GM19452 (cell line): ENCODE data around the gene GFER.
A peak's percentile ranks its signal among the peaks of the same experiment; 100 is the strongest.
"Not testable (repeated sequence)": the region's sequence is repeated elsewhere in the genome, so short reads cannot be mapped to it uniquely, and the experiment has no call there.

ENCODE experiments used
- ATAC-seq: cut with Tn5 transposase; IDR thresholded peaks from one replicate; pipeline ENCODE4 v1.9.1; 2021; ENCODE audit not compliant: unreplicated experiment

The GFER gene

DNA sequence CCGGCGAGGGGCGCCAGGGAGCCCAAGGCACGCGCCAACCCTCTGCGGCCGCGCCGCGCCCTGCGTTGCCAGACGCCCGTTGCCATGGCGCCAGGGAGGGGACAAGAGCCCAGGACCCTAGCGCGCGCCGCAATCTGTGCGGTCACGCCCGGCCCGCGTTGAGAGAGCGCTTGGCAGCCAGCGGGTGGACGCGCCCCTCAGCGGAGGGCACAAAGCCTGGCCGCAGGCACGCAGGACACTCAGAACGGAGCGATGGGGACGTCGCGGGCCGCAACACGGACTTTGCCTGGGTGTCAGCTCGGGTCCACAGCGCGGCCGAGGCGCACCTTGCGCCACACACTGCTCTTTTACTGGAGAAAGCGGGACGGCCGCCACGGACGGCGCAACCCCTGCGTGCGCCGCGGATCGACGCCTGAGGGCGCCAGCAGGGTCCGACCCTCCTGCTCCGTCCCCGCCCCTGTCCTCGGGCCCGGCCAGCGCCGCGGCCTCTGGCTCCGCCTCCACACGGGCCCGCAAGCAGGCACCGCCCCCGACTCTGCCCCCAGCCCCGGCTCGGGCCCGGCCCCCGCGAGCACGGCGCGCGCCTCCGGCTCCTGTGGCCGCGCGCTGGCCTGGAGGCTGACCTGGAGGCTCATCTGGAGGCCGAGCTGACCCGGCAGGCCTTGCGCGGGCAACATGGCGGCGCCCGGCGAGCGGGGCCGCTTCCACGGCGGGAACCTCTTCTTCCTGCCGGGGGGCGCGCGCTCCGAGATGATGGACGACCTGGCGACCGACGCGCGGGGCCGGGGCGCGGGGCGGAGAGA lies at the start of gene GFER:
Gene GFER (plus strand): TSS at position 650 of the 803 bp plus-strand sequence. CDS start 26 bp downstream, at position 676.
- peak; percentile 66 for ATAC-seq

DNA sequence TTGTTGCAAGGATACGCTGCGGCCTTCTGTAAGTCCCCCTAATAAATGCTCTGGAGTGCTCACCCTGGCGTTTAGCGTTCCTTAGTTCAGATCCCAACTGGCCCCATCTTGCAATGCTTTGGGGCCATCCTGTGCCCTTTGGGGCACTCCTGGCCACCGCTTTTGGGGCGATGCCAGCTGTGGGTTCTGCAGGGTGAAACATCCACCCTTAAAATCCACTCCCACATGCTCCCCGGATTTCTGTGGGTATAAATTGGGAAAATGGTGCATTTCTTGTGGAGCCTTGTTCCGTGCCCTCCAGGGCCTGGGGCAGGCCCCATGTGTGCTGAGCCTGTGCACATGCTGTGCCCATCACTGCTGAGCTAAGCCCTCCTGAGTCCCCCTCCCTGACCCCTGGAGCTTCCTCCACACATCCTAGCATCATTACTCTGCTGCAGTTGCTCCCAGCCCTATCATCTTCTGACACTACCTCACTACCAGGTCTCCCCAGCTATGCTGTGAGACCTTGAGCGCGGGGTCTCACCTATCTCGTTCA lies 47.0 kb upstream of the GFER start:
- no peak for ATAC-seq

DNA sequence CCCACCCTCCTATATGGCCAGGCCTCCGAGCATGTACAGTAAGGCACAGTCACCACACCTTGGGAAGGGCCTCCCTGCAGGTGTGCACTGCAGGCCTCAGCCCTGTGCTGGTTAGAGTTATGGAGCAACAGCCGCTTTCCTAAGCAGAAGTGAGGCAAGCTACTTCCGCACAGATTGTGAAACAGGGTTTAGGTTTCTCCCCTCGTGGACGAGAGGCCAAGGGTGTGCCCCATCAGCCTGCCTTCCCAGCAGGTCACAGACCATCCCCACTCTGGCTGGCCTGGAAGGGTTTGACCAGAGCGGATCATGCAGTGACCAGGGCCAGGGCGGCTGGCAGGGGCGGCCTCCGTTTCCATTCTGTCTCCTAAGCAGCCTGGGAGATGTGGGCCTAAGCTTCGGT lies 45.7 kb upstream of the GFER start:
- no peak for ATAC-seq

DNA sequence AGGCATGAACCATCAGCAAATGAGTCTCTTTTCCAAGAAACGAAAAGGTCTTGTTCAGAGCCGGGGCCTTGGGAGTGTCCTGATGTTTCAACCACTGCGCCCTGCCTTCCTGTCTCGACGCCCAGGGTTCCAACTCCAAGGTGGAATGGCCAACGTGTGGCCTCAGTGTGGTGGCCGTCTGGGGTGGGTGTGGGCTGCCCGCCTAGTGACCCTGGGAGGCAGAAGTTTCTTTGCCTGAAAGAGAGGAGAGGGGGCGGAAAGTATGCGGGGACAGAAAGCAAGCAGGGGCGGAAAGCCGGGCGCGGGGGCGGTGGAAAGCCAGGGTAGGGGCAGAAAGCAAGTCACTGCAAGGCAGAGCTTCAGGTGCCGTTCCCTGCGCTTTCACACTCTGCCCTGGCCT lies 45.1 kb upstream of the GFER start:
- no peak for ATAC-seq

DNA sequence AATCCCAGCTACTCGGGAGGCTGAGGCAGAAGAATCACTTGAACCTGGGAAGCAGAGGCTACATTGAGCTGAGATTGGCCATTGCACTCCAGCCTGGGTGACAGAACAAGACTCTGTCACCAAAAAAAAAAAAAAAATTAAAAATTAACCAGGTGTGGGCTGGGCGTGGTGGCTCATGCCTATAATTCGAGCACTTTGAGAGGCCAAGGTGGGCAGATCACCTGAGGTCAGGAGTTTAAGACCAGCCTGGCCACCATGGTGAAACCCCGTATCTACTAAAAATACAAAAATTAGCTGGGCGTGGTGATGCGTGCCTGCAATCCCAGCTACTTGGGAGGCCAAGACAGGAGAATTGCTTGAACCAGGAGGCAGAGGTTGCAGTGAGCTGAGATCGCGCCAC lies 44.2 kb upstream of the GFER start:
- not testable (repeated sequence) for ATAC-seq

DNA sequence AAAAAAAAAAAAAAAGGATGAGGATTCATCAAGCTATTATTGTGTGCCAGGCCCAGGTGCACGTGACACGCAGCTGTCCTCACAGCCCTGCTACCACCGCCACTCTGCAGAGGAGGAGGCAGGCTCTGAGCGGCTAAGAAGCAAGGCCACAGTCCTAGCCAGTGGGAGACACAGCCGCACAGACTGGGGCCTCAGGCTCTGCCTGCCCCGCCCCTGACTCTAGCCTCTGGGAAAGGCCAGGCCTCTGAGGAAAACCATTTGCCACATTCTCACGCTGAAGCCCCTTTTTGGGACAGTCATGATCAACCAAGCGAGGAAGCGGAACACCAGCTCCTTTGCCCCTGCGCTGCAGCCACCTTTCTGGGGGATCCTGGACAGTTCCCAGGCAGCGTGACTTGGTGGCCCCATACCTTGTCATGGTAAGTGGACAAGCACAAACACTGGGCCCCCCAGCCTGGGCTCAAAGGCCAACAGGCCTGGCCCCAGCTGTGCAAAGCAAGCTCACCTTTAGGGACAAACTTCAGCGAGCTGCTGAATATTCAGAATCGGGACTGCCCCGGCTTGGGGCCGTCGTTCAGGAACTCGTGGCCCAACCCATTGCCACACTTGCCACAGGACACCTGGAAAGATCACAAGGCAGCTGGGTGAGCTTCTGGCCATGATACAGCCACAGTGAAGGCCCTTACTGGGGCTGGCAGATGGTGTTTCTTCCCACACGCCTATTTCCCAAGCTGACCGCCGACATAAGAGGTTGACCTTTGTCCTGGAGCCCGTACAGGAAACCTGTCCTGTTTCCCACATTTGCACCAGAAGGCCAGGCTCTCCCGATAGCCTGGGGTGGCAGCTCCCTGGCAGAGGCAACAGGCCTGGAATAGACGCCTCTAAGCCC lies 43.5 kb upstream of the GFER start:
- ATAC-seq, result no peak

DNA sequence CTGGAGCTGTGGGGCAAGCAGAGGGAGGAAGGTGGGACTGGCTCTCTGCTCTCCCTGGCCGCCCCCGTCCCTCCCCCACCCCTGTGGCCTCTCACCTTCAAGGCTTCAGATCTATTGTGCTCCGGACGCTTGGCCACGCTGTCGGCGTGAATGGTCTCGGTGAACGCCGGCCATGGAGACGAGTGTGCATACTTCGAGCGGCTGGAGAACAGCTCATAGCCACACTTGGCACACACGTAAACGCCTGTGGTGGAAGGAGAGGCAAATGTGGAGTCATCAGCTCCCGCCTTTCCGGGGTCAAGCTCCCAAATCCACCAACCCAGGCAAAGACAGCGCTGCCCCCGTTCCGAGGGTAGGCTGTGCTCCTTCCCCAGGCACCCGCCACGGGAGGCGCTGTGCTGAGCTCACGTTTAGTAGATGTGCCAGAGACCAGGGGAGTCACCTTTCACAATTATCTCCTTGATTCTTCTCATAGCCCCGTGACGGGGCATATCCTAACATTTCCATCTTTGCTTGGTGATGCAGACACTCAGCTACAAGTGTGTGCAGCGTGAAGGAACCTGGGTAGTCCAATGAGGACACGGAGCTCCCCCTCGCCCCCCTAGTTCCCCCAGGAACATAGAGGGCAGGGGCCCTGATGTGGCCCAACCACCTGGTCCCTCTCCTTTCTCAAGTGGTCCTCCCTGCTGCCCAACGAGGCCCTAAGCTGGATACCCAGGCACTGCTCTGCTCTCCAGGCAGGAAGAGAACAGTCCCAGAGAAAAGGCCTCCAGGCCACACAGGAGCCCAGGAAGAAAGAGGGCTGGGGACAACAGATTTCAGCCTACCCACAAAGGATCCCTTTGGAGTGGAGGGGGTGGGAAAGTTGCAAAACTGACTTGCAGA lies 42.6 kb upstream of the GFER start:
- no peak for ATAC-seq

DNA sequence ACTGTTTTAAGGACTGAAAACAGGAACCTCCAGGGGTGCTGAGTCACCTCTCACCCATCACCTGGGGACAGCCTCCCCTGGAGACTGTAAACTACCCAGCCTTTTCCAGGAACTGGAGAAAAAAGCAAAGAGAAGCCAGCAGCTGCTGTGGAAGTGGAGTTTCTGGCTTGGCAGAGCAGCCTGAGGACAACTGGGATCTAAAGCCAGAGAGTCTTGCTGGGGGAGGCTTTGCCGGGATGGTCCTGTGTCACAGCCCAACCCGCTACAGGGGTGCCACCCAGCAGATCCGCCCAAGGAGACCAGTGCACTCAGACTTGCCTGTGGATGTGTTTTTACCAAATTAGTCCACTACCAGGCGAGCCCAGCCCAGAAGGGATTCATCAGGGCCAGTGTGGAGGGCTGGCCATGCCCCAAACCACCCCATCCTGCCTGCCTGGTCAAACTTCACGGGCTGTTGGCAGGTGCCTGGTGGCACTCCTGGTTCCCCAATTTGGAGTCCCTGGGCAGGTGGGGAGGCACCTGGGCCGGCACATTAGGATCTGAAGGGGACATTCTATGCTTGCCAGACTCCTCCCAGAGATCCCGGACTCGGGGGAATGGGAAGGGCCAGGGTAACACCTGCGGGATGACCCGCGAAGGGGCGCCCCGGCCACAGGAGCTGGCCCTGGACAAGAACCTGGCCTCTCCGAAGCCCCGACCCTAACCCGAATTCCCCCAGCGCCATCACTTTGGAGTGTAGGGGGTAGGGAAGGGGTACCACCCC lies 41.8 kb upstream of the GFER start:
- ATAC-seq, result no peak

DNA sequence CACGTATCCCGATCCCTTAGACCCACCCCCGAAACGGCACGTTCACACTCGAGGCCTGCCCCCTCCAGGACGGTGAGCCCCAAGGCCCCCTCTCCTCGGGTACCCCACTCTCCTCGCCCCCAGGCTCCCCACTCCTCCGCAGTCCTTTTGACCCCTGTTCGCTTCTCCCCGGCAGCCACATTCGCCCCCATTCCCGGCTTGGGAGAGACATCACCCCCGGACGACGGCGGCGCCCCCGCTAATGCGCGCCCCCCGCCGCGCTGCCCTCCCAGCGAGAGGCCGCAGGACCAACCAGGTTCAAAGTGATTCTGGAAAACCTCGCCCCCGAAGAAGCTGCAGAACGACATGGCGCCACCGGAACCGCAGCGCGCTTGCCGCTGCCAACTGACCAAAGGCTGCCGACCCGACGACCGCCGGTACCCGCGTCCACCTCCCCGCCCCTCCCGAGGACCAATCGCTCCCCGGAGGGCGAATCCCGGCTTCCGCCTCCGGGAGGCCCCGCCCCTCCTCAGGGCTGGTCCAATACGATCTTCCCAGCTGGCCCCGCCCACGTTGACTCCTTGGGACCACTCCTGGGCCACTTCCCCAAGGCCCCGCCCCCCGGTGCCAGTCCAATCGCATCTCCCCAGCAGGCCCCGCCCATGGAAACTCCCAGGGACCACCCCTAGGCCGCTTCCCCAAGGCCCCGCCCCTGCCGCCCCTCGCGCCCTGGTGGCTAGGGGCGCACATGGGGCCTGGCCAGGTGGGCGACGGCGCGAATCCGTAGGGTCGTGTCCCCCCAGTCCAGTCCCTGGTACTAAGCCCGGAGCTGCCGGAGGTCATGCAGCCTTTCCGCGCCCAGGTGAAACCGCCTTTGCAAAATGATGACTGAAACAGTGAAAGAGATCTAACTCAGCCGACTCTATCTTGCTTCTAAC lies 40.9 kb upstream of the GFER start, which contains the start of gene MSRB1:
Gene MSRB1 (minus strand): TSS at position 390 of the 917 bp plus-strand sequence. CDS start 43 bp downstream, at position 347.
- ATAC-seq, result peak; percentile 93

DNA sequence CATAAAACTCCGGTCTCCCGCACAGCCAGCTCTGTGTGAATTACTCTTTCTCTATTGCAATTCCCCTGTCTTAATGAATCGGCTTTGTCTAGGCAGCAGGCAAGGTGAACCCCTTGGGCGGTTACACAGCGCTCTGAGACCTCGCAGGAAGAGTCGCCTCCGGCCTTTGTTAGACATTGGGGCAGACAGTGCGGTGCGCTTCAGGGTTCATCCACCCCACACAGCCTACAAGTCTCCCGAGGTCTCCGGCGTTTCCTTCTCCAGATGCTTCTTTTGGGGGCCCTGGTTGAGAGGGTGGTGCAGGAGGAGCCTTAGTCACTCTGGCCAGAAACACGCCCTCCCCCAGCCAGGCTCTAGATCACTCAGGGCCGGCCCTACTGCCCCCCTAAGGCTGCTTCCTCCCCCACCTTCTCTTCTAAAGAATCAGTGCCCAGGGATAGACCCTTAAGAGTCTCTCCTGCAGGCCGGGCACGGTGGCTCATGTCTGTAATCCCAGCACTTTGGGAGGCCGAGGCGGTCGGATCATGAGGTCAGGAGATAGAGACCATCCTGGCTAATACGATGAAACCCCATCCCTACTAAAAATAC lies 39.3 kb upstream of the GFER start:
- ATAC-seq, result no peak

DNA sequence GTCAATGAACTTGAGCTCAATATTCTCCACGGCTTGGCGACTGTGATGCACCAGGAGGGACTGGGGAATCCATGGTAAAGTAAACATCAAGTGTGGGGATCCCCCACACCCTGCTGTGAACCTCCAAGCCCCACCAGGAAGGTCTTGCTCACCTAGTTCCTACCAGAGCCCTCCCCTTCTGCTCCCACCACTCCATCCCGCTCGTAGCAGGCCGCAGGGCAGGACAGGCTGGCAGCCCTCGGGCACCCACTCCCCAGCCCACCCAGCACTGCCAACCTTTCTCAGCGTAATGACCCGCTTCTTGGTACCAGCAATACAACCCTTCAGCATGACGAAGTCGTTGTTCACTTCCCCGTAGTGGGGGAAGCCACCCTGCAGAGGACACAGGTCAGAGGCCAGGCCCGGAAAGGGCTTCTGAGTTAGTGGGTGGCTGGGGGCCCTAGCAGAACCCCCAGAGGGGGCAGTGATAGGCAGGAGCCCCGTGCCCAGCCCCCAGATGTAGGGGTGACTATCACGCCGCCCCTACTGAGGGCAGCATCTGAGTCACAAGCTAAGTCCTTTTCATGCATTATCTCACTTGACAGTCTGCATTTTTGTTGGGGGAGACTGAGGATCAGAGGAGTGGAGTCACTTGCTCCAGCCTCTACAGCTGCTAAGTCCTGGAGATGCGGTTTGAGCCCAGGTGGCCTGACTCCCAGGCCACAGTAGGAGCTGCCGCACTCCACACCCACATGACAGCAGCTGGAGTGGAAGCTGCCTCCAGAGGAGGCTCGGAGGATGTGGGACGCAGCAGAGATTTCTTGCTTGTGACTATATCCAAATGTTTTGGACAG lies 38.2 kb upstream of the GFER start:
- no peak for ATAC-seq

DNA sequence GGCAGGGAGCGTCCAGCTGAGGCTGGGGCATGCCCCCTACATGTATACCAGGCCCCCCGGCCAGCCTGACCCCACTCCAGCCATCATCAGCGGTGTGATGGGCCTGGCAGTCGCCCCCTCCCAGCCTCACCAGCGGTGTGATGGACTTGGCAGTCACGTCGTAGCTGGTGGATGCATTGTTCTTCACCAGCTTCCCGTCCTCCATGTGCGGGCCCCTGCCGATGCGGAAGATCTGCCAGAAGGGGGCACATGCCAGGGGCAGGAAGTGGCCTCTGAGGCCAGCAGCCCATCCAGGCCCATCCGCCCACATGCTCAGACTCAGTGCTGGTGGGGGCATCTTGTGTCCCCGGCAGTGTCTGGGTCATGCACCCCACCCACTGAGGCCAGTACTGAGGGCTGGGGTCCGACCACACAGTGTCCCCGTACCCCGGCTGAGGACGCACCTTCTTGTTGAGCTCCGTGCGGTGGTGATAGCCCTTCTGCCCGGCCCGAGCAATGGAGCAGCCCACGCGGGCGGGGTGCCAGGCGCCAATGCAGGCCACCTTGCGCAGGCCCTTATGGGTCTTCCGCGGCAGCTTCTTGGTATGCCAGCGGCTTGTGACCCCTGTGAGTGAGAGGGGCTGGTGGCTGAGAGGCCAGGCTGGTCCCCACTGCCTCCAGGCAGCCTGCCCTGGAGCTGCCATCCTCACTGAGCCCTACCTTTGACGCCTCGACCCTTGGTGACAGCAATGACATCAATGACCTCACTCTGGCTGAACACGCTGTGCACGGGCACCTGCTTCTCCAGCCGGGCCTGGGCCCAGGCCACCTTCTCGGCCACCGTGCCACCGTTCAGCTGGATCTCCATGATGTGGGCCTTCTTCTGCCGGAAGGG lies 37.3 kb upstream of the GFER start:
- ATAC-seq, result no peak

DNA sequence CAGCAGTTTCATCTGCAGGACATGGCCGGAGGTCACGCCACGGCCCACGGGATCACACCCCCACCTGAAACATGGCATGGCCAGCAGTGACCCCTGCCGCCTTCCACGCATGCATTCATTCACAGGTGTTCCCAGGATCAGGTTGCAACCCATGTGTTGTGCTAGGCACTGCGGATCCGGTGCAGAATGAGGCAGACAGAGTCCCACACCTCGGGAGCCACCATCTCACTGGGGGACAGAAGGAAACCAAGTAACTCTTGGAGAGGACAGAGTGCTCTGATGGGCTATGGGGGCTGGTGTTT lies 36.7 kb upstream of the GFER start:
- ATAC-seq, result no peak

DNA sequence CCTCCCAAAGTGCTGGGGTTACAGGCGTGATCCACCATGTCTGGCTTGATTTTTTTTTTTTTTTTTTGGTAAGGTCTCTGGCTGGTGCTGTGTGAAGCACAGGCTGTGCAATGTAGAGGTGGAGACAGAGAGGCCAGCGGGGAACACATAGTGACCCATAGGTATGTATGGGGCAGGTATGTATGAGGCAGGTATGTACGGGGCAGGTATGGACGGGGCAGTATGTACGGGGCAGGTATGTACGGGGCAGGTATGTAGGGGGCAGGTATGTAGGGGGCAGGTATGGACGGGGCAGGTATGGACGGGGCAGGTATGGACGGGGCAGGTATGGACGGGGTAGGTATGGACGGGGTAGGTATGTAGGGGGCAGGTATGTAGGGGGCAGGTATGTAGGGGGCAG lies 34.5 kb upstream of the GFER start:
- ATAC-seq, result no peak

DNA sequence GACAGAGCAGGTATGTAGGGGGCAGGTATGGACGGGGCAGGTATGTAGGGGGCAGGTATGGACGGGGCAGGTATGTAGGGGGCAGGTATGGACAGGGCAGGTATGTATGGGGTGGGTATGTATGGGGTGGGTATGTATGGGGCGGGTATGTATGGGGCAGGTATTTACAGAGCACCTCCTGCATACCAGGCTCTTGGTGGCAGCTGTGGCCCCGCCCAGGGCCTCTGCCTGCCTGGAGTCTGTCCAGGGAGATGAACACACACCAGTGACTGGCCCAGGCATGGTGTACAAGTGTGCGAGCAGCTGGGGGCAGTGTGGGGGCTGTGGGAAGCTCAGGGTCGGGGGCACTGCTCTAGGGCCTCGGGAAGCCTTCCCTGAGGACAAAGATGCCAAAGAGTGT lies 33.9 kb upstream of the GFER start:
- ATAC-seq, result no peak

DNA sequence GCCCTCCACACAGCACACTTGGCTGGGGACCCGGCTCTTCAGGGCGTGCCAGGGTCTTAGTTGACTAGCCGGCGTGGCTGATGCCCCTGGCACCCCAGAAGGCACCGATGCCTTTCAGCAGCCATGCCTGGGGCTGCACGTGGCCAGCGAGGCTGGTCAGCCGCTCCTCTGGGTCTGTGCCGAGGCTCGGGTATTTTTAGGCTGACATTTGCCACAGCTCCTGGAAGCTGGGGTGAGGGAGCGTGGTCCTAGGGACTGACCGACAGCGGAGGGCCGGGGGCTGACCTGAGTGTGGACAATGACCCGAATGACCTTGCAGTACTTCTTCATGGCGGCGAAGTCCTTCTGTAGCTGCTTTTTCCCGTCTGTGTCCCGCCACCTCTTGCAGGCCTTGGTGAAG lies 33.4 kb upstream of the GFER start:
- no peak for ATAC-seq

DNA sequence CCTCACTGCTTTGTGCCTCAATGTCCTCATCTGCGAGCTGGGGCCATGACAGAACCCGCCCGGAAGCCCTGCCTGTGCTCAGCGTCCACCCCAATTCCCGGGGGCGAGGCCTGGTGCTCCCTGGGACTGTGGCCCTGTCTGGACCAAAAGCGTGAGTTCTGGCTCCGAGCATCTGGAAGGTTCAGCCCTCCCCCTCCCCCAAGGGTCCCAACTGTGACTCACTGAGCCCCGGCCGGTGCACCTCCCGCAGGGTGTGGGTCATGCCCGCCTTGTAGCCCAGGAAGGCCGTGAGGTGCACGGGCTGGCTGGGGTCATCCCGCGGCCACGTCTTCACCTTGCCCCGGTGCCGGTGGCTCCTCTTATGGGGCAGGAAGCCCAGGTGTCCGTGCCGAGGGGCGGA lies 30.3 kb upstream of the GFER start:
- no peak for ATAC-seq
